Left ventricle myocardium inferior (tissue), 1 donor: ENCODE measurements around the gene SDK1. TPM values are rescaled to one million over a fixed set of nuclear protein-coding genes. Genes with fewer than 3 reads are reported as not detected.

Experiments used
- DNase-seq: peaks from one replicate; pipeline ENCODE4 v3.0.0-alpha.2; 2020
- H3K27ac ChIP-seq: fragments of 200-600 bp; replicated peaks from 2 replicates; pipeline ENCODE4 v1.8.0; 2021
- H3K27me3 ChIP-seq: fragments of 200-600 bp; 2 replicates; pipeline ENCODE4 v1.8.0; 2021; ENCODE audit warnings: low read depth
- H3K36me3 ChIP-seq: fragments of 200-600 bp; 2 replicates; pipeline ENCODE4 v1.8.0; 2021
- H3K4me1 ChIP-seq: fragments of 200-600 bp; 2 replicates; pipeline ENCODE4 v1.8.0; 2021
- H3K4me3 ChIP-seq: fragments of 200-600 bp; 2 replicates; pipeline ENCODE4 v1.8.0; 2021; ENCODE audit warnings: mild to moderate bottlenecking, moderate library complexity
- H3K9me3 ChIP-seq: fragments of 200-600 bp; replicated peaks from 2 replicates; pipeline ENCODE4 v1.8.0; 2021
- intact Hi-C: fragments of 100-400 bp; cut with micrococcal nuclease; formaldehyde crosslinking; loops from one replicate; pipeline ENCODE4 v1.11.0; 2022
- total RNA-seq: library from RNA; stranded (reverse); fragmentation: NEBNext Ultra II Directional; extraction: Animal tissue kit (Norgen Biotek cat#: 25700); gene quantifications from one replicate; pipeline ENCODE4 v1.2.1, GENCODE V29; 2021
- TF ChIP-seq, protein P1 (sequence below): fragments of 200-600 bp; IDR thresholded peaks from 2 replicates; pipeline ENCODE4 v1.8.0; 2021; ENCODE audit warnings: antibody characterized with exemption, mild to moderate bottlenecking, borderline replicate concordance
- donor health status: DM: no; HTN: yes; CAD: no; lungs with severe emphysema.

Gene SDK1
- total RNA-seq, 1 donor from 2014 or later, result 1.3 TPM

DNA sequence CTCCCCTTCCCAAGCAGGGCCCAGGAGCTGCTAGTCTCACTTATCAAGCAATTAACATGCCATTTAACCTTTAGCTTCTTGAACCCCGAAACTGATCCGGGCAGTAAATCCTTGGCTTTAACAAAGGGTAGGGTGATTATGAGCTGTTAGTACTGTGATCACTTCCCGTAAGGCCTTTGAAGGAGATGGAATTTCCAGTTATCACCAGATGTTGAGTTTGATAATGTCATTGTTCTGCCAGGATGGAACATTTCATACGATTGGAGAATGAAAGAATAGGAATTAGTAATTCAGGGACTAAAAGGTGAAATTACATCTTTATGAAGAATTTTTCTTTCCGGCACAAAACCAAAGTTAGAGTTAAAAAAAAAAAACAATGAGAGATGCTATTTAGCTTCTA lies 810.1 kb downstream of the SDK1 start:
- Histone ChIP-seq H3K27ac (no peak overlapping the region), H3K9me3 (no peaks in the 10 kb centered on the region), H3K4me3 (no peak overlapping the region), H3K4me1 (no peaks in the 10 kb centered on the region), H3K36me3 (peaks cover 3% of the 10 kb centered on the region), H3K27me3 (no peaks in the 10 kb centered on the region)
- intact Hi-C loops, result no loop called here
- DNase-seq, result no peak
- TF ChIP-seq, protein P1, sequence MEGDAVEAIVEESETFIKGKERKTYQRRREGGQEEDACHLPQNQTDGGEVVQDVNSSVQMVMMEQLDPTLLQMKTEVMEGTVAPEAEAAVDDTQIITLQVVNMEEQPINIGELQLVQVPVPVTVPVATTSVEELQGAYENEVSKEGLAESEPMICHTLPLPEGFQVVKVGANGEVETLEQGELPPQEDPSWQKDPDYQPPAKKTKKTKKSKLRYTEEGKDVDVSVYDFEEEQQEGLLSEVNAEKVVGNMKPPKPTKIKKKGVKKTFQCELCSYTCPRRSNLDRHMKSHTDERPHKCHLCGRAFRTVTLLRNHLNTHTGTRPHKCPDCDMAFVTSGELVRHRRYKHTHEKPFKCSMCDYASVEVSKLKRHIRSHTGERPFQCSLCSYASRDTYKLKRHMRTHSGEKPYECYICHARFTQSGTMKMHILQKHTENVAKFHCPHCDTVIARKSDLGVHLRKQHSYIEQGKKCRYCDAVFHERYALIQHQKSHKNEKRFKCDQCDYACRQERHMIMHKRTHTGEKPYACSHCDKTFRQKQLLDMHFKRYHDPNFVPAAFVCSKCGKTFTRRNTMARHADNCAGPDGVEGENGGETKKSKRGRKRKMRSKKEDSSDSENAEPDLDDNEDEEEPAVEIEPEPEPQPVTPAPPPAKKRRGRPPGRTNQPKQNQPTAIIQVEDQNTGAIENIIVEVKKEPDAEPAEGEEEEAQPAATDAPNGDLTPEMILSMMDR, result no peak

DNA sequence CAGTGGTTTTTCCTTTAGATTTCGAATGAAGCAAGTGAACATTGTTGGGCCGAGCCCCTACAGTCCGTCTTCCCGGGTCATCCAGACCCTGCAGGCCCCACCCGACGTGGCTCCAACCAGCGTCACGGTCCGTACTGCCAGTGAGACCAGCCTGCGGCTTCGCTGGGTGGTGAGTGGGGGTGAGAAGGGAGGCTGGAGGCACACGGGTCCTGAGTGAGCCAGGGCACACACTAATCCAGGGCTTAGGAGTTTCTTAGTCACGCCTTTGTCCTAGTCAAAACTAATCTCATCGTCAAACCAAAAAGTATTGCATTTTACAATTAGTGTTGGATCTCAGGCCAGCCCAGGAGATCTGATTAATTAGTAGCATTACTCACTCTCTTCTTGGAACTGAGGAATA lies 812.2 kb downstream of the SDK1 start:
- no peak overlapping the region for H3K4me3 ChIP-seq
- no peaks in the 10 kb centered on the region for H3K9me3 ChIP-seq
- H3K4me1 ChIP-seq, result no peaks in the 10 kb centered on the region
- peaks cover 3% of the 10 kb centered on the region for H3K36me3 ChIP-seq
- no peak overlapping the region for H3K27ac ChIP-seq
- no peaks in the 10 kb centered on the region for H3K27me3 ChIP-seq
- intact Hi-C loops, result no loop called here
- TF ChIP-seq, protein P1, result no peak
- DNase-seq, result no peak

DNA sequence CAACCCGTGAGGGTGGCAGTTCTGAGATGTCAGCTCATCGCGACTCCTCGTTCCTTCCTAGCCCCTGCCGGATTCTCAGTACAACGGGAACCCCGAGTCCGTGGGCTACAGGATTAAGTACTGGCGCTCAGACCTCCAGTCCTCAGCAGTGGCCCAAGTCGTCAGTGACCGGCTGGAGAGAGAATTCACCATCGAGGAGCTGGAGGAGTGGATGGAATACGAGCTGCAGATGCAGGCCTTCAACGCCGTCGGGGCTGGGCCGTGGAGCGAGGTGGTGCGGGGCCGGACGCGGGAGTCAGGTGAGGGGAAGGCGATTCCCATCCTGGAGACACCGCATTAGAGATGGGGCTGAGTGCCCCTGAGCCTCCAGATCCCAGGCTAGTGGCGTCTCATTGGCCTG lies 812.9 kb downstream of the SDK1 start:
- Histone ChIP-seq H3K4me3 (no peak overlapping the region), H3K4me1 (no peaks in the 10 kb centered on the region), H3K27me3 (no peaks in the 10 kb centered on the region), H3K36me3 (peaks cover 3% of the 10 kb centered on the region), H3K9me3 (peaks cover 2% of the 10 kb centered on the region), H3K27ac (no peak overlapping the region)
- TF ChIP-seq, protein P1, result no peak
- DNase-seq, result no peak
- intact Hi-C loops, result no loop called here

DNA sequence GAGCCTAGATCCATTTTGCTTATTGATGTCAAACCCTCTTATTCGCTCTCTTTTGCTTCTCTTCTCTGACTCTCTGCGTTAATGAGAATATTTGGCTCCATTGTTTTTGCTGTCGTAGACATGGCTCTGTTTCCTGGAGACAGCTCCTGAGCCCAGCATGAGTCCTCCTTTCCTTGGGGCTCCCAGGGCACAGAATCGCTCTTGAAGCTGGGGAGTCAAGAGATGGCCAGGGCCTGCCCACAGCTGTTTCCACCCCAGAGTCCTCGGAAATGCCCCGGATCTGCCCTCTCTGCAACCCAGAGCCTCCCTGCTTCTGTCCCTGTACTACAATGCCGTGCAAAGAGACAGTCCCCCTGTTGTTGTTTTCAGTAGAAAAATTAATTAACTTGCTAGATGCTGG lies 814.4 kb downstream of the SDK1 start:
- Histone ChIP-seq H3K4me1 (no peaks in the 10 kb centered on the region), H3K4me3 (no peak overlapping the region), H3K9me3 (peaks cover 17% of the 10 kb centered on the region), H3K27me3 (no peaks in the 10 kb centered on the region), H3K27ac (no peak overlapping the region), H3K36me3 (peaks cover 3% of the 10 kb centered on the region)
- TF ChIP-seq, protein P1, result no peak
- no peak for DNase-seq
- intact Hi-C loops, result no loop called here

DNA sequence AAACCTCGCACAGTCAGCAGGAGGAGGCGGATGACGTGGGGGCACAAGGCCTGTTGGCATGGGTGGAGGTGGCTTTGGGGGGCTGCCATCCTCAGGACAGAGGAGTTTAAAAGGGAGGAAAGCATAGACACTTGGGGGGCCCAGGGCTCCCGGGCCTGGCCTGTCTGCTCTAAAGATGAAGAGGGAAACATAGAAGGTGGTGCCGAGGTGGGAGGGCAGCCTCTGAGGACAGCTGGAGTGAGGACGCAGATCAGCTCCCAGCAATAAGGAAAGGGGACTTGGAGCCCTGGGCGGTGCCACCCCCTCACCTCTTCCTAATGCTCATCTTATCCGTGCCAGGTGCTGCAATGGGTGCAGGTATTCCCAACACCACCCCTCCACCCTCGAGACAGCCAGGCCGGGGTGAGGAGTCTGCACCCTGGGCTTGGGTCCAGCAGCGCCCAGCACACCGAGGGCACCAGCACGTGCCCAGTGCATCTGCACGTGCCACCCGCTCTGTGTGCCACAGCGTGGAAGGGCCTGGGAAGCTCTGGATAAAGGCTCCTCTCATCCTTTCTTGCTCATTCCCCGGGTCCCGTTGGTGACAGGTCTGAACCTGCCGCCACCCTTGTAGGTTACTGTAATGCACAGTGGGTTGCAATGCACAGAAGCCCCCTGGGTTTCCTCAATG lies 815.0 kb downstream of the SDK1 start:
- peaks cover 3% of the 10 kb centered on the region for H3K36me3 ChIP-seq
- no peak overlapping the region for H3K4me3 ChIP-seq
- no peaks in the 10 kb centered on the region for H3K27me3 ChIP-seq
- H3K9me3 ChIP-seq, result peaks cover 23% of the 10 kb centered on the region
- intact Hi-C loops, result no loop called here
- TF ChIP-seq, protein P1, result no peak
- H3K4me1 ChIP-seq, result no peaks in the 10 kb centered on the region
- H3K27ac ChIP-seq, result no peak overlapping the region
- DNase-seq, result no peak
